Fibroblast of the aortic adventitia (primary cell): ENCODE measurements around the gene WDR91. TPM values are rescaled to one million over a fixed set of nuclear protein-coding genes. Genes with fewer than 3 reads are reported as not detected.

ENCODE experiments used
- DNase-seq: peaks from one replicate; pipeline ENCODE4 v3.0.0-alpha.2; 2010; ENCODE audit warnings: low read depth
- H3K4me3 ChIP-seq: 2 replicates; pipeline ENCODE4 v1.5.1; 2011; ENCODE audit warnings: low read depth, mild to moderate bottlenecking, control low read depth, low read length, moderate library complexity
- CTCF ChIP-seq: IDR thresholded peaks from 2 replicates; pipeline ENCODE4 v1.5.1; 2011; ENCODE audit warnings: mild to moderate bottlenecking, low read length, control low read depth, inconsistent platforms; ENCODE audit not compliant: insufficient read depth
- total RNA-seq: library from RNA; depleted of rRNA; stranded (reverse); fragments of >200 nt; gene quantifications from 2 replicates; pipeline ENCODE4 v1.2.3, GENCODE V29; 2012; ENCODE audit warnings: low replicate concordance

The WDR91 gene
- total RNA-seq, 1 donor = 6.5 TPM

- no peak overlapping the region for H3K4me3 ChIP-seq
- no peak for TF ChIP-seq CTCF
- no peak for DNase-seq
Observed at GRCh38 chr7:135186261-135186540, 25.1 kb downstream of the WDR91 start.

- no peak for TF ChIP-seq CTCF
- DNase-seq = no peak
- H3K4me3 ChIP-seq = no peak overlapping the region
Observed at GRCh38 chr7:135185471-135186260, 25.7 kb downstream of the WDR91 start.

GRCh38 chr7:135184254-135184841 is 27.0 kb downstream of the WDR91 start:
- no peak for DNase-seq
- H3K4me3 ChIP-seq = no peak overlapping the region
- no peak for TF ChIP-seq CTCF

- no peak for TF ChIP-seq CTCF
- no peak overlapping the region for H3K4me3 ChIP-seq
- DNase-seq = no peak
Observed at GRCh38 chr7:135183478-135183877, 27.8 kb downstream of the WDR91 start.

- no peak for TF ChIP-seq CTCF
- no peak for DNase-seq
- H3K4me3 ChIP-seq = no peak overlapping the region
Observed at GRCh38 chr7:135181929-135182678, 29.2 kb downstream of the WDR91 start.

GRCh38 chr7:135181261-135181928 is 29.9 kb downstream of the WDR91 start:
- no peak for DNase-seq
- H3K4me3 ChIP-seq = no peak overlapping the region
- TF ChIP-seq CTCF = no peak
